Measurements from ENCODE around the gene C1orf105. TPM values are rescaled to one million over a fixed set of nuclear protein-coding genes. Genes with fewer than 3 reads are reported as not detected.

C1orf105 gene
- total RNA-seq, 1 donor from 2014 or later = not detected

- DNase-seq (ENCODE audit: low spot score) = no peak
- H3K9me3 Mint-ChIP-seq (ENCODE audit: low read depth) = no peaks in the 10 kb centered on the region
- no peak for TF ChIP-seq CTCF (IDR thresholded peaks at IDR 0.05)
- peaks cover 58% of the 10 kb centered on the region for H3K4me1 Mint-ChIP-seq (ENCODE audit: low read depth)
- peaks cover 3% of the 10 kb centered on the region for H3K36me3 Mint-ChIP-seq (ENCODE audit: low read depth)
- no peak overlapping the region for H3K4me3 Mint-ChIP-seq (ENCODE audit: unreplicated experiment)
- no peaks in the 10 kb centered on the region for H3K27me3 Mint-ChIP-seq (ENCODE audit: low read depth)
- no peak overlapping the region for H3K27ac Mint-ChIP-seq (ENCODE audit: unreplicated experiment)
Observed at GRCh38 chr1:172404121-172404520, 16.4 kb upstream of the C1orf105 start.

GRCh38 chr1:172405912-172406311 is 14.6 kb upstream of the C1orf105 start:
- Mint-ChIP-seq H3K27ac (ENCODE audit: unreplicated experiment) (no peak overlapping the region), H3K4me1 (ENCODE audit: low read depth) (peaks cover 56% of the 10 kb centered on the region), H3K36me3 (ENCODE audit: low read depth) (peaks cover 3% of the 10 kb centered on the region), H3K4me3 (ENCODE audit: unreplicated experiment) (no peak overlapping the region), H3K27me3 (ENCODE audit: low read depth) (no peaks in the 10 kb centered on the region), H3K9me3 (ENCODE audit: low read depth) (no peaks in the 10 kb centered on the region)
- TF ChIP-seq CTCF (IDR thresholded peaks at IDR 0.05) = no peak
- no peak for DNase-seq (ENCODE audit: low spot score)

GRCh38 chr1:172406968-172407367 is 13.5 kb upstream of the C1orf105 start:
- no peak for TF ChIP-seq CTCF (IDR thresholded peaks at IDR 0.05)
- H3K36me3 Mint-ChIP-seq (ENCODE audit: low read depth) = peaks cover 3% of the 10 kb centered on the region
- H3K27ac Mint-ChIP-seq (ENCODE audit: unreplicated experiment) = no peak overlapping the region
- H3K9me3 Mint-ChIP-seq (ENCODE audit: low read depth) = no peaks in the 10 kb centered on the region
- H3K4me1 Mint-ChIP-seq (ENCODE audit: low read depth) = peaks cover 50% of the 10 kb centered on the region
- no peaks in the 10 kb centered on the region for H3K27me3 Mint-ChIP-seq (ENCODE audit: low read depth)
- DNase-seq (ENCODE audit: low spot score) = no peak
- H3K4me3 Mint-ChIP-seq (ENCODE audit: unreplicated experiment) = no peak overlapping the region

- Mint-ChIP-seq H3K4me3 (ENCODE audit: unreplicated experiment) (no peak overlapping the region), H3K4me1 (ENCODE audit: low read depth) (peaks cover 53% of the 10 kb centered on the region), H3K9me3 (ENCODE audit: low read depth) (no peaks in the 10 kb centered on the region), H3K27me3 (ENCODE audit: low read depth) (no peaks in the 10 kb centered on the region), H3K27ac (ENCODE audit: unreplicated experiment) (peak overlapping the region; percentile 56), H3K36me3 (ENCODE audit: low read depth) (peaks cover 3% of the 10 kb centered on the region)
- no peak for DNase-seq (ENCODE audit: low spot score)
- no peak for TF ChIP-seq CTCF (IDR thresholded peaks at IDR 0.05)
Observed at GRCh38 chr1:172408958-172409357, 11.5 kb upstream of the C1orf105 start.

GRCh38 chr1:172410027-172410426 is 10.5 kb upstream of the C1orf105 start:
- Mint-ChIP-seq H3K9me3 (ENCODE audit: low read depth) (peaks cover 2% of the 10 kb centered on the region), H3K36me3 (ENCODE audit: low read depth) (peaks cover 3% of the 10 kb centered on the region), H3K27ac (ENCODE audit: unreplicated experiment) (peak overlapping the region; percentile 56), H3K27me3 (ENCODE audit: low read depth) (no peaks in the 10 kb centered on the region), H3K4me1 (ENCODE audit: low read depth) (peaks cover 57% of the 10 kb centered on the region), H3K4me3 (ENCODE audit: unreplicated experiment) (no peak overlapping the region)
- no peak for TF ChIP-seq CTCF (IDR thresholded peaks at IDR 0.05)
- no peak for DNase-seq (ENCODE audit: low spot score)

All from chondrocyte (in vitro differentiated cells).